AG04450 (cell line): ENCODE results near the gene XXYLT1. TPM values are rescaled to one million over a fixed set of nuclear protein-coding genes. Genes with fewer than 3 reads are reported as not detected.

Experiments used
- CTCF ChIA-PET: fragments of 300-600, 350-600 bp; formaldehyde crosslinking; extraction: SDS; loops from one replicate; lab custom pipeline; 2022; ENCODE audit warnings: antibody characterized with exemption, inconsistent platforms; lab: Charles Lee
- POLR2A ChIA-PET: fragments of 350-600 bp; formaldehyde crosslinking; extraction: SDS; loops from one replicate; lab custom pipeline; 2021; ENCODE audit warnings: antibody characterized with exemption, inconsistent platforms; lab: Yijun Ruan, JAX
- DNase-seq: peaks from one replicate; pipeline ENCODE4 v3.0.0-alpha.2; 2011; ENCODE audit warnings: low read depth, low spot score
- H3K27ac ChIP-seq: one replicate; pipeline ENCODE4 v1.5.1; 2012; ENCODE audit warnings: low read depth, low read length, control low read depth
- H3K27me3 ChIP-seq: one replicate; pipeline ENCODE4 v1.6.0; 2012; ENCODE audit warnings: low read length; ENCODE audit not compliant: control insufficient read depth, insufficient read depth
- H3K4me3 ChIP-seq: 2 replicates; pipeline ENCODE4 v1.5.1; 2011; ENCODE audit warnings: mild to moderate bottlenecking, low read depth, low read length, control low read depth
- H3K9me3 ChIP-seq: 2 replicates; pipeline ENCODE4 v1.5.1; 2012; ENCODE audit warnings: low read length; ENCODE audit not compliant: control insufficient read depth, insufficient read depth
- polyA plus RNA-seq: library from polyadenylated mRNA; depleted of rRNA; stranded (reverse); fragments of >200 nt; gene quantifications from 2 replicates; pipeline ENCODE4 v1.2.3, GENCODE V29; 2011
- TF ChIP-seq, protein P1 (sequence below): IDR thresholded peaks from 2 replicates; pipeline ENCODE4 v1.5.1; 2011; ENCODE audit warnings: low read depth, low read length, control low read depth, inconsistent platforms

The XXYLT1 gene
- polyA plus RNA-seq, 1 experiment: 16.5 TPM

DNA sequence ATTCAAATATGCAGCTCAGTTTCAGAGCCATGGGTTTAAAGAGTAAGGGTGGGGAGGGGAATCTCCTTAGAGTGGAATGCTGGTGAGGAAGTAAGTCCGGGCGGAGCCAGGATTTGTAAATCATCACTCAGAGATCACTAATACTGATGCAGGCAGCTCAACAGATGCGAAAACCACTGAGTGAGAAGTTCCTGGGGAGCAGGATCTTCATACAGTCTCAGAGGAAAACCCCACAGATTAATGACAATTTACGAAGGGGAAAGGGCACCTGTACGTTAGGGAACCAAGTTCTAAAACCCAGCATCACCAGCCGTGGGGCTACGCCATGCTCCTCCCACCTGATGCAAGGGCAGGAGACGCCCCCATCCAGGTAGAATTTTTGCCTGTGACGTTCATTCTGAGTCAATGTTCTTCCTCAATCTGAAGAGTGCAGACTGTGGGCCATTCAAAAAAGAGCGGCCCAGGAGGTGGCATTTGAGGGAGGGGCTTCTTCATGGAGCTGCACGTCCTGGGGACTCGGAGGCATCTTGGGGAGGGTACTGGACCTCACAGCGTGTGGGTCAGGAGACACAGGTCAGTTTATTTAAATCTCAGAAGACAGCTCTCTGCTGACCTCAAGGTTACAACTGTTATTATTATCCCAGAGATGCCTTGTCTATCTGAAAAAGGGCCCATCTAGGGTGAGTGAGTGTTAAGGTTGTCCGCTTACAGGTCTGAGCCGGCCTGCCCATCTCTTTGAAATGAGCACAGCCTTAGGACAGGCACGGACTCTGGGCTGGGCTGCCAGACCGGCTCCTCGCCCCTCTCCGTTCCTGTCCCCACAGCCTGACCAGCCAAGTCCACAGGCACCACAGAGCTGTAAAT lies 228.0 kb downstream of the XXYLT1 start:
- Histone ChIP-seq H3K27ac (no peak overlapping the region), H3K4me3 (no peak overlapping the region), H3K27me3 (peaks cover 42% of the 10 kb centered on the region), H3K9me3 (no peaks in the 10 kb centered on the region)
- ChIA-PET CTCF (interaction anchor here (1.0 to 1.1 kb wide), 2 partner anchors 228 to 360 kb away, joined by 3 read pairs; partner anchors contain the start of gene XXYLT1), POLR2A (no interaction called here)
- no peak for DNase-seq
- TF ChIP-seq, protein P1, sequence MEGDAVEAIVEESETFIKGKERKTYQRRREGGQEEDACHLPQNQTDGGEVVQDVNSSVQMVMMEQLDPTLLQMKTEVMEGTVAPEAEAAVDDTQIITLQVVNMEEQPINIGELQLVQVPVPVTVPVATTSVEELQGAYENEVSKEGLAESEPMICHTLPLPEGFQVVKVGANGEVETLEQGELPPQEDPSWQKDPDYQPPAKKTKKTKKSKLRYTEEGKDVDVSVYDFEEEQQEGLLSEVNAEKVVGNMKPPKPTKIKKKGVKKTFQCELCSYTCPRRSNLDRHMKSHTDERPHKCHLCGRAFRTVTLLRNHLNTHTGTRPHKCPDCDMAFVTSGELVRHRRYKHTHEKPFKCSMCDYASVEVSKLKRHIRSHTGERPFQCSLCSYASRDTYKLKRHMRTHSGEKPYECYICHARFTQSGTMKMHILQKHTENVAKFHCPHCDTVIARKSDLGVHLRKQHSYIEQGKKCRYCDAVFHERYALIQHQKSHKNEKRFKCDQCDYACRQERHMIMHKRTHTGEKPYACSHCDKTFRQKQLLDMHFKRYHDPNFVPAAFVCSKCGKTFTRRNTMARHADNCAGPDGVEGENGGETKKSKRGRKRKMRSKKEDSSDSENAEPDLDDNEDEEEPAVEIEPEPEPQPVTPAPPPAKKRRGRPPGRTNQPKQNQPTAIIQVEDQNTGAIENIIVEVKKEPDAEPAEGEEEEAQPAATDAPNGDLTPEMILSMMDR: no peak

DNA sequence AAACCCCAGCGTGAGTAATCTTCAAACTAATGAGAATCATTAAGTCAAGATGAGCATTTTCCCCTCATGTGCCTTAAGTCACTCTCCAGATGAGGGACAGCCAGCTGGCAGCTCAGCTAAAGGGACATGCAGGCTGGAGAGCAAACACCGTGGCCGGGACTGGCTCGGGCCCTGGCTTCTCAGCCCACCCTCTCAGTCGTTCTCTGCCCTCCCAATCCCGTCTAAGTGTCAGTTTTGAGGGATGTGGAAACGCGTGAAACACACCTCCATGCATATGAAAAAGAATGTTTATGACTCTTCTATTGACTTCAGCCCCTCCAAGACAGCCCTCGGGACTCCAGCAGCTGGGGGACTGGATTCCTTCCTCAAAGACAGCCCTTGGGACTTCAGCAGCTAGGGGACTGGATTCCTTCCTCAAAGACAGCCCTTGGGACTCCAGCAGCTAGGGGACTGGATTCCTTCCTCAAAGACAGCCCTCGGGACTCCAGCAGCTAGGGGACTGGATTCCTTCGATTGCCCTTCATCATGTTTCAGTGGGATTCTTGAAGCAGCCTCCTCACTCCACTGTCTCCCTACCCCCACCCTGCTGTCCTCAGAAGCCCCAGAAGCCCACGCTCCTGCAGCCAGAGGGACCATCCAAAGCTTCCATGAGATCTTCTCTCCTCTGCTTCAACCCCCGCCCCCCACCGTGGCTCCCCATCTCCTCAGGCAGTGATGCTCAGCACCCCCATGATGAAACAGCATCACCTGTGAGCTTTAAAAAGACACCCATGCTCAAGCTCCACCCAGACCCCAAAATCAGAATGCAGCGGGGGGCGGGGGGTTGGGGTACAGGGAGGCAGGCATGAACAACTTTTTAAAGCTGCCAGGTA lies 228.9 kb downstream of the XXYLT1 start:
- ChIA-PET CTCF (interaction anchor here (1.0 to 1.1 kb wide), 2 partner anchors 229 to 360 kb away, joined by 3 read pairs; partner anchors contain the start of gene XXYLT1), POLR2A (no interaction called here)
- H3K27ac ChIP-seq: no peak overlapping the region
- H3K9me3 ChIP-seq: no peaks in the 10 kb centered on the region
- DNase-seq: no peak
- H3K4me3 ChIP-seq: no peak overlapping the region
- TF ChIP-seq, protein P1: no peak
- H3K27me3 ChIP-seq: peaks cover 38% of the 10 kb centered on the region

DNA sequence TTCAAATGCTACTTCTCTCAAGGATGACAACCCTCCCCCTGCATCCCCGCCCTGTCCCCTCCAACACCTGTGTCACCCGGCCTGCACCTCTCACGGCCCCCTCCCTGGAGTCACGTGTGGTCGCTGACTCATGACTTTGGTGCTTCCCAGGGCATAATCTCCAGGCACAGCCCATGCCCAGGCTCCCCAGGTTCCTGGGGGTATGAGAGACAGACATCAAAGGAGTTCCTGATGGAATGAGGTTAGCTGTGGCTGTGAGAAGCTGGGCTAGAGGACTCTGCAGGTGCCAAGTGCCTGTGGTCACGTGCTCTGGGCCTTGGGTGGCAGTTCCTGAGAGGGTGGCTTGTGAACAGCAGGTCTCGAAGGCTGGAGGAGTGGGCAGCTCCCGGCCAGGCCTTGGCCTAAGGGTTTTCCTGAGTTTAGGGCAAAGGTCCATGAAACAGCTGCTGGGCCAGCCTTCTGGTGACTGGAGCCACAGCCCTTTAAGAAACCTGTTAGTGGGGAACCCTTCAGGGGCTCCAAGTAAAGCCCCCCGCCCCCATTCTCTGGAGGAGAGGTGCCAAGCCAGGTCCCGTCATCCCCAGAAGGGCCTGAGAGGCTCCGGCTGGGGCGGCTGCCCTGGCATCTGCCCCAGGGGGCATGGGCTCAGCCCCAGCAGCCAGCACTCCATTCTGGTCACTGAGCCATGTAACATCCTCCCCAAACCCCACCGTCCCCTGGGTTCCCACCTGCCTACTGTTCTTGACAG lies 230.0 kb downstream of the XXYLT1 start:
- ChIA-PET POLR2A (no interaction called here), CTCF (no interaction called here)
- TF ChIP-seq, protein P1: no peak
- no peak for DNase-seq
- Histone ChIP-seq H3K27me3 (peaks cover 45% of the 10 kb centered on the region), H3K27ac (no peak overlapping the region), H3K4me3 (no peak overlapping the region), H3K9me3 (no peaks in the 10 kb centered on the region; the same call in 1 of the 2 replicates)

DNA sequence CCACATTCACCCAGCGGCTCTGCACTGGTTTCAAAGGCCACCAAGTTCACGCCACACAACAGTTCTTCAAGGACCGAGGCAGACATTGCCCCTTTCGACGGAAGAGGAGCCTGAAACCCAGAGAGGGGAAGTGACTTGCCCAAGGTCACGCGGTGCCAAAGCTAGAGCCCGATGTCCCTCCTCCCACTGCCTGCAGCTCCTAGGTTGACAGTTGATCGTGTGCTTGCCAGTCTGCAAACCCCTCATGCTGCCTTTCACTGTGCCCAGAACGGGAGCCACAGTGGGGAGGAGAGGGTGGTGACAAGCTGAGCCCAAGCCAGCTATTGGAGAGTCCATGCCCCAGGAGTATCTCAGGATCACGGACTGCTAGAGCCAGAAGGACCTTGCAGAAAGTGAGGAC lies 230.9 kb downstream of the XXYLT1 start:
- TF ChIP-seq, protein P1: no peak
- POLR2A ChIA-PET: no interaction called here
- H3K27ac ChIP-seq: no peak overlapping the region
- no peak for DNase-seq
- H3K9me3 ChIP-seq: no peaks in the 10 kb centered on the region; the same call in 1 of the 2 replicates
- CTCF ChIA-PET: no interaction called here
- H3K27me3 ChIP-seq: peaks cover 44% of the 10 kb centered on the region
- H3K4me3 ChIP-seq: no peak overlapping the region
